ENCODE results near the gene YIPF1.
A peak's percentile ranks its signal among the peaks of the same experiment; 100 is the strongest.
"Not testable (repeated sequence)": the region's sequence is repeated elsewhere in the genome, so short reads cannot be mapped to it uniquely, and the experiment has no call there.

The YIPF1 gene

GRCh38 chr1:53893999-53894636, 4.5 kb upstream of the YIPF1 start, which contains the start of gene DIO1:
TSS of gene DIO1 (plus strand) at chr1:53894187. CDS start at chr1:53894211, 24 bp downstream.
- no peak for DNase-seq

DNA sequence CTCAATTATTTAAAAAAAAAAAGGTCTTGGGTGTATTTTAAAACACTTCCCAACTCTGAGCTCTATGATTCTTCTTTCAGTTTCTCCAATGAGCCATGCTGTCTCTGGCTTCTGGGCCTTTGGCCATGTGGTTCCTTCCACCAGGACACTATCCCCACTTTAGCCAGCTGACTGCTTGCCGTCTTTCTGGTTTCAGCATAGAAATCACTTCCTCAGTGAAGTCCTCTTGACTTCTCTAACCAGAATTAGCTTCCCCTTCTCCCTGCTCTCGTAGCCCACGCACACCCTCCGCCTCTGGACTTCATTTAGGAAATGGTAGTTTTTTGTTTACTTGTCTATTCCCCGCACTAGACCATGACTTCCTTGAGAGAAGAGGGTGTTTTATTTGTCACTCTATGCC, 3.3 kb upstream of the YIPF1 start:
- DNase-seq: peak in 1 of 2 experiments; percentile 11

DNA sequence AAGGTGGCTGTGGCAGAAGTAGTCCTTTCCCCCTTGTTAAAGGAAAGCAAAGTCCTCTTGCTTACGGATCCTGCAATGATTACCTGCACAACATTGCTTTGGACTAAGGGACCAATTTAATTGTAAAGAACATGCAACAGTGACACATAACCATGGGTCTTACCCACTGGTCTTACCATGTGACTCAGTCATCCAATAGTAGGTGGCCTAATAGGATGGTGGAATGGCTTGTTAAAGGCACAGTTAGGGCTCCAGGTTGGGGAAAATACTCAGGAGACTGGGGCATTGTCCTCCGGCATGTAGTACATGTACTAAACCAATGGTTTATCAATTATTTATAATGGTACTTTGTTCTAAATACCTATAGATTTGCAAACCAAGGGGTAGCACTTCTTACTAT, 2.1 kb upstream of the YIPF1 start:
- no peak for DNase-seq

DNA sequence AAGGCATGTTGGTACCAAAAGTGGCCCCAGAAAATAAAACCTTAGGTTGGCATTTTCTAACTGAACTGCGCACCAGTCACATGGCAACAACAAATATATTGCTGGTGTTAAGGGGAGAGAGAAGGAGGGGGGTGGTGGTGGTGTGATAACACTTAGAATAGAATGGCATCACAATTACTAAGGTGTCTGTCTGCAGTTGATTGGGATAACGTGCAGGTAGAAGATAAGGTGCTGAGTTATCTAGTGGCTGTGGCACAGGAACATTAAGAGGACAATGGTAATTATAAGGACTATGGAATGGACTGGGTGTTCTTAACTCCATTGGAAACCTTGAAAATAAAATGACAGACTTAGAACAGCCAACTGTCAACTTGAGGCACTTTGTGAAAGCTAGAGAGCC, 1.4 kb upstream of the YIPF1 start:
- no peak for DNase-seq

DNA sequence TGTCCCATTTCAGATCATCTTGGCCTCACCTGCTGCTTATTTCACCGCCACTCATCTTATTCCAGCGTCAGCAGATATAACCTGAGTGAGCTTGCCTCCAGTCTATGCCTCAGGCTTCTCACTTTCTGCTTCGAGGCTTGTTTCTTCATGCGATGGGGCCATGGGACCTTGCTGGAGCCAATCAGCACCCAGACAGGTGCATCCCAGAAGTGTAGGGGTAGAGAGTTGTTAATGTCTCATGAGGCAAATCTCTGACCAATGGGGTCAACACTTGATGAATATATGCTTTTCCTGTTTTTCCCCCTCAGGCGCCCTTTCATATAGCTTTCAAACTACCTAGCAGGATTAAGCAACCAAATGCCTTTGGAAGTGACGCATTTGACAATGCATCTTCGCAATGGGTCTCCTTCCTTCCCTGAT, 935 bp upstream of the YIPF1 start:
- no peak for DNase-seq

DNA sequence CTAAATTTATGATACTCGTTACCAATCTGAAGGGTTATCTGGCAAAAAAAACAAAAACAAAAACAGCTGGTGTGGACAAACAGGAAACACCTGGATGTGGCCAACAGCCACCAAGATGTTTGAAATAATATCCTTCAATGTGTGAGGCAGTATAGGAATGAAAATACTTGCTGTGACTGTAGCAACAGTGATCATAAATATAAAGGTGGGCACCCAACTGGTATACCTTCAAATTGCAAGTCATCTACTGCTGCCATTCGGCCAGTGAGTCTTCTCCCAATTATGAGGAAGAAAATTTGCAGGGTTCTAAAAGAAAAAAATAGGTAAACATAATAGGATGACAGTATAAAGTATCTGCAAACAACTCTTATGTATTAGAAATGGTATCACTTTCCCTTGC, 916 bp downstream of the YIPF1 start:
- no peak for DNase-seq

- not testable (repeated sequence) for DNase-seq
Observed at GRCh38 chr1:53883600-53883999, 6.0 kb downstream of the YIPF1 start.

GRCh38 chr1:53881853-53882252, 7.7 kb downstream of the YIPF1 start:
- DNase-seq: not testable (repeated sequence)

DNA sequence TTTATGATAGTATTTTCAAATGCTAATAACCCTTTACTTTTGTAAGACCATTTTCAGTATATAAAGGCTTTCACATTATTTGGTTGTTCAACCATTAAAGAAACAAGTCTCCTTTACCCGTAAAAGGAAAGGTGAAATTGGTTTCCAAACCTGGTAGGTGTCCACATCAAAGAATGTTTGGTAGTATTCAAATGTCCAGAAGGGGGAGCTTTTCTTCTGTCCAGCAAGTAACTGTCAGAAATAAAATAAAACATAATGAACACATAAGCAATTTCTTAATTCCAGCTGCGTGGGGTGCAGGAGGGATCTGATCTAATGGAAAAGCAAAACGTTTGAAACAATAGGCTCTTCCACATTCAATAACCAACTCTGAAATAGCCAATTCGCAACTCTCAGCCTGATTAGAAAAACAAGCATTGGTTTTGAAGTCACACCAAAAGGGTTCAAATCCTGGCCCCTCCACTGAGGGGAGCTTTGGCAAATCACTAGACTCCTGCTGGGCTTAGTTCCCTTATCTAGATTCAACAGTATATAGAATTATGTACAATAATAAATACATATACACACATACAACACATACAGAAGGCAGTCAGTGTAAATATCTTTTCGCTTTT, 11.0 kb downstream of the YIPF1 start:
- peak; percentile 9 to 37 for DNase-seq

GRCh38 chr1:53875150-53875549, 14.4 kb downstream of the YIPF1 start:
- not testable (repeated sequence) for DNase-seq

GRCh38 chr1:53871773-53872484, 17.7 kb downstream of the YIPF1 start:
- DNase-seq: no peak

DNA sequence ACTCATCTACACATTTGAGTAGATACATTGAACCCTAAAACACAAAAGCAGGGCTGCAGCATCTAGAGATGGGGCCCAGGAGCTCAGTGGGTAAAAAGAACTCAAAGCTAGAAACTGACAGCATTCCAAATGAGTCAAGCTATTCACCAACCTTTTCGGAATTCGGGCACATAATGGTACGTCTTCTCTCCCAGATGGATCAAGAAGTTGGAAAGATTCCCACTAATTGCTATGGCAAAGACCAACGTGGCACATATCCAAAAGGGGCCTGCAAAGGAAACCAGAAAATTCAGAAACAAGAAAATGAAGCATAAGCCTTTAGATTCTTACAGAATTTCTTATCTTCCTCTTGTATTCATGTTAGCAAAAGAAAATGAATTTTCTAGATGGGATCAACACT, 18.4 kb downstream of the YIPF1 start:
- peak; percentile 13 to 83 for DNase-seq

DNA sequence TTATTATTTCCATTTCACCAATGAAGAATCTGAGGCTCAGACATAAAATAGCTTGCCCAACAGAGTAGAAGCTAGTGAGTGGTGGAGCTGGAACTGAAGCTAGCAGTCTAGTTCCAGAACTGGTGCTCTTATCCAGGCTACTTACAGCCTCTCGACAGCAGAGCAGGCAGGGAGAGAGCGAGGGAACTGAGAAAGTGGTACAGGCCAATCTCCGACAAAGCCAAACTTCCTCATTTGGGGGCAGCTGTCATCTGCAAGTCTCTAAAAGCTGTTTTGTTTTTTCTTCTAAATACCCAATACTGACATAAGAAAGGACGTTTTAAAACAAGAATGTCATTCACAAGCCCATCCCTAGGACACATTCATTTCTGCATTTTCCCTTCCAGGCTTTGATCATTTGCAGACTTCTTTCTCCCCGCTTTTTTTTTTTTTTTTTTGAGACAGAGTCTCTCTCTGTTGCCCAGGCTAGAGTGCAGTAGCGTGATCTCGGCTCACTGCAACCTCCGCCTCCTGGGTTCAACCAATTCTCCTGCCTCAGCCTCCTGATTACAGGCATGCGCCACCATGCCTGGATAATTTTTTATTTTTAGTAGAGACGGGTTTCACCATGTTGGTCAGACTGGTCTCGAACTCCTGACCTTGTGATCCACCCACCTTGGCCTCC, 20.0 kb downstream of the YIPF1 start:
- no peak for DNase-seq

DNA sequence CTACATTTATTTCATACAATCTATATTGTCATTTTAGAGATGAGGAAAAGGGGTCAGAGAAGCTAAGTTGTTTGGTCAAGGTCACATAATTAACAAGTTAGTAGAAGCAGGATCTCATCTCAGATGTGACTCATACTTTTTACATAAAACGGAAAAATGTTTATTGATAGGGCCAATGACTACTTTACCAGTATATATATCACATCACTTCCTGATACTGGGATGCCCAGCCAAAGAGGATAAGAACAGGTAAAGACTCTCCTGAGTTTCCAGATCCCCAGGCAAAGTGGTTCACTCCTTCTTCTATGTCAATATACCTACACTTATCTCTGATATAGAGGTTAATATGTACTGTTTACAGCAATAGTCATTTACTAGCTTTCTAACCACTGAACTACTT, 21.0 kb downstream of the YIPF1 start:
- no peak for DNase-seq

GRCh38 chr1:53862507-53862906, 27.1 kb downstream of the YIPF1 start:
- DNase-seq: peak in 1 of 2 experiments; percentile 40

DNA sequence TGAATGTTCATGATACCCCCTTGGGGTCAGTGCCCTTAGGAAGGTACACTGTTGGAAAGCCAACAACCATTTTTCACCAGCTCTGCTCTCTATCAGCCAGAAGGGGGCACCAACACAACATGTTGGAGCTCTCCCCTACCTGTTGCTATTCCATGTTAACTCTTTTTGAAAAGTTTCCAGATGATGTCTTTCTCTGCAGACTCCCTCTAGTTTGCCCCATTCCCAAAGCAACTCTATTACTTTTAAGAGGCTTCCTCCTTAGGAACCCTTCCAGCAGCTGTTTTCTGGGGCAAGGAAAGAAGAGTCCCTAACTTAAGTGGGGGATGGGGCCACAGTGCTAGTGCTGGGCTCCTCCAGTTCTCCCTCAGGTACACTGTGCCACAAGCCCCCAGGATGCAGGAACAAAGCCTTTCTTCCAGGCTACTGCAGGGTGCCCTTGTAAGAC, 28.6 kb downstream of the YIPF1 start:
- peak; percentile 67 to 83 for DNase-seq

DNA sequence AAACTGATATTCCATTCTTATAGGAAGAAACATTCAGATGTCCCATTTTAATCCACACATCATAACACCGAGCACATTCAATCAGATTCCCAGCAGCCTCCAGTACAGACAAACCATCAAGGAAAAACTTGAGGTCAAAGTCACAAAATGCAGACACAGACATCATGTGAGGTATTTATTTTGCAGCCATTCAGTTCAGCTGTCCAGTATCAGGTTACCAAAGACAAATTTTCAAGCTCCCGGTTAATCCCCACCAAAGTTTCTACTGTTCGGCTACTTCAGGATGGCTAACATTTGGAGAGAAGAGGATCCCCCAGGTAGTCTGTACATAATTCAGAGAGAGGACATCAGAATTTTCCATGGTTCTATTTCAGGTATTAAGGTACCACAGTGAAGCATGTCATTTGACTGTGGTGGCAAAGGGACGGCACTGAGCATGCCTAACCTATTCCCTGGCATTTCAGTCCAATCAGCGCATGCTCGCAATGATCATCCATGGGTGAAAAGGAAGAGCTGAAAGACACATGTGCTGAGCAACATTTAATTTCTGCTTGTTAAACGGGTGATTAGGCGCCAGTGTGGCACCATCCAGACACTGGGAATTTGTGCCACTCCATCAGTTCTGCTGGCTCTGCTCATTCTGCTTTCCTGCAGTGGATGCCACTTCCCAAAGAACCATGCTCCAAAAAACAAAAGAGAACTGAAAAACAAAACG, 37.9 kb downstream of the YIPF1 start:
- DNase-seq: no peak

DNA sequence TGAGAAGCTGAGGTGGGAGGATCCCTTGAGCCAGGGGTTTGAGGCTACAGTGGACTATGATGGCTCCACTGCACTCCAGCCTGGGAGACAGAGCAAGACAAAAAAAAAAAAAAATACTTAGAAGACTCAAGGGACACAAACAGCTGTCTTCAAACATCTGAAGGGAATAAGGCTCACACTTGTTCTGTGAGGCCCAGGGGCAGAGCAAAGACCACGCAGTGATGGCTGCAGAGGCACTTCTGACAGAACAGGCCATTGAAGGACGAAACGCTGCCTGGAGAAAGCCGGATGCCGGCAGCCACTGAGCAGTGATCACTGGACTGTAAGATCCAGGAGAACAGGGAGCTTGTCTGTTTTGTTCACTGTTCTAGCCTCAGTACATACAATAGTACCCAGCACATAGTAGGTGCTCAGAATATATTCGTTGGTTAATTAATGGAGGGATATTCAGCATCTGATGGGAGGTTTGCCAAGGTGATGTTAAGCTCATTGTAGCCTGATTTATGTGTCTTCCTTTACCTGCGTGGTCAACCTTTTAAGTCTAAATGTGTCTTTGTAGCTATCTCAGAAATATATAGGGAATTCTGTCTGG, 39.4 kb downstream of the YIPF1 start:
- no peak for DNase-seq

- no peak for DNase-seq
Observed at GRCh38 chr1:53847980-53848379, 41.6 kb downstream of the YIPF1 start.

- DNase-seq: no peak
Observed at GRCh38 chr1:53842347-53842746, 47.2 kb downstream of the YIPF1 start.

GRCh38 chr1:53838654-53838974, 51.0 kb downstream of the YIPF1 start:
- DNase-seq: no peak

DNA sequence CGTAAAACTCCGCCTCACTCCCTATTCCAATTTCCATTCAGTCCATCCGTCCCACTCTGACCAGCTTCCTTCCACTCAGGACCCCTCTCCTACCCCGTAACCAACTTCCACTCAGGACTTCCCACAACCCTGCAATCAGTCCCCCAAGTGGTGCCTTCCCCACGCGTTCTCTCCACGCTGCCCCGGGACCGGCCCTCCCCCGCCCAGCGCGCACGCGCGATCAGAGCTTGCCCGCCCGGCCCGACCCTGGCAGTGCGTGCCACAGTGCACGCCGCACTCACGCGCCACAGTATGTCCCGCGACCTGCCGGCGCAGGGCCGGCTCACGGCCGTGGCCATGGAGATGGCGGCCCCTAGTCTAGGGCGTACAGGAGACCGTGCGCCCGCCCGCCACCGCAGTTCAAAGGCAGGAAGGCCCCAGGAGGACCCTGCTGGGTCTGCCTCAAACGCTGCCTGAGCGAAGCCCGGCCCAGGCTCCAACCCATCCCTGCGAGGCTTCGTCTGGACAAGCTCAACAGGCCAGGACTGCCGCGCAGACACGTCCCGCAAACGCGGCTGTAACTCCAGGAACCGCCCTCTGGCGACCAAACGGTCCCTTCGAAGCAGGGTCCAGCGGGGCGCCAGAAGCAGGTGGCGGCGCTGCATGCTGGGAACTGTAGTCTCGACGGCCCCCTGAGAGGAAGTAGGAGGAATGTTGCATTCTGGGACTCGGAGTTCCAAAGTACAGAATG, 51.5 kb downstream of the YIPF1 start, which contains the start of gene NDC1:
TSS of gene NDC1 (minus strand) at position 373 of the 730 bp plus-strand sequence. CDS start at position 338, 35 bp downstream.
- DNase-seq: peak; percentile 97 to 98
